ENCODE data around the gene CGNL1.

The CGNL1 gene

GRCh38 chr15:57423599-57424140 lies 47.4 kb downstream of the CGNL1 start:
- DNase-seq (ENCODE audit: low read depth in 1 of 2, low spot score in 1 of 2): no peak
- Histone ChIP-seq H3K27ac (replicated peaks) (no peak overlapping the region), H3K4me3 (replicated peaks; ENCODE audit: insufficient read depth, low read length) (no peak overlapping the region), H3K27me3 (ENCODE audit: insufficient read depth, poor library complexity, severe bottlenecking) (no peaks in the 10 kb centered on the region)
- TF ChIP-seq CTCF (IDR thresholded peaks at IDR 0.05; ENCODE audit: insufficient read depth, low read length): no peak
- TF ChIP-seq POLR2AphosphoS5 (IDR thresholded peaks at IDR 0.05; ENCODE audit: low read depth): no peak
- TF ChIP-seq REST (IDR thresholded peaks at IDR 0.05; ENCODE audit: insufficient replicate concordance, low read depth): no peak

- no peak overlapping the region for H3K27ac ChIP-seq (replicated peaks)
- no peak for DNase-seq (ENCODE audit: low read depth in 1 of 2, low spot score in 1 of 2)
- TF ChIP-seq GABPA (IDR thresholded peaks at IDR 0.05; ENCODE audit: low read depth) (no peak), CTCF (IDR thresholded peaks at IDR 0.05; ENCODE audit: insufficient read depth, low read length) (no peak), POLR2AphosphoS5 (IDR thresholded peaks at IDR 0.05; ENCODE audit: low read depth) (no peak), REST (IDR thresholded peaks at IDR 0.05; ENCODE audit: insufficient replicate concordance, low read depth) (no peak), SPI1 (IDR thresholded peaks at IDR 0.05; ENCODE audit: borderline replicate concordance, low read depth) (no peak)
- no peak overlapping the region for H3K4me3 ChIP-seq (replicated peaks; ENCODE audit: insufficient read depth, low read length)
- H3K27me3 ChIP-seq (ENCODE audit: insufficient read depth, poor library complexity, severe bottlenecking): no peaks in the 10 kb centered on the region
These were observed 48.5 kb downstream of the CGNL1 start for GRCh38 chr15:57424628-57425405.

GRCh38 chr15:57425842-57426241 lies 49.5 kb downstream of the CGNL1 start:
- Histone ChIP-seq H3K27me3 (ENCODE audit: insufficient read depth, poor library complexity, severe bottlenecking) (no peaks in the 10 kb centered on the region), H3K27ac (replicated peaks) (no peak overlapping the region), H3K4me3 (replicated peaks; ENCODE audit: insufficient read depth, low read length) (no peak overlapping the region)
- DNase-seq (ENCODE audit: low read depth in 1 of 2, low spot score in 1 of 2): no peak
- no peak for TF ChIP-seq GABPA (IDR thresholded peaks at IDR 0.05; ENCODE audit: low read depth)
- TF ChIP-seq POLR2AphosphoS5 (IDR thresholded peaks at IDR 0.05; ENCODE audit: low read depth): no peak
- TF ChIP-seq CTCF (IDR thresholded peaks at IDR 0.05; ENCODE audit: insufficient read depth, low read length): no peak
- no peak for TF ChIP-seq SPI1 (IDR thresholded peaks at IDR 0.05; ENCODE audit: borderline replicate concordance, low read depth)
- no peak for TF ChIP-seq REST (IDR thresholded peaks at IDR 0.05; ENCODE audit: insufficient replicate concordance, low read depth)

All from HL-60 (cell line).